HG02973 (cell line): ENCODE results near the gene ADARB2.

Source experiments
- ATAC-seq: cut with Tn5 transposase; IDR thresholded peaks from one replicate; pipeline ENCODE4 v1.9.1; 2021; ENCODE audit warnings: moderate library complexity; ENCODE audit not compliant: unreplicated experiment

The ADARB2 gene

GRCh38 chr10:1378473-1378872, 358.9 kb downstream of the ADARB2 start:
- no peak for ATAC-seq

- no peak for ATAC-seq
These were observed 359.5 kb downstream of the ADARB2 start for GRCh38 chr10:1377740-1378397.

GRCh38 chr10:1377231-1377630, 360.1 kb downstream of the ADARB2 start:
- no peak for ATAC-seq

- no peak for ATAC-seq
These were observed 360.9 kb downstream of the ADARB2 start for GRCh38 chr10:1376384-1376945.

GRCh38 chr10:1375346-1376170, 361.8 kb downstream of the ADARB2 start:
- no peak for ATAC-seq

GRCh38 chr10:1374511-1375345, 362.6 kb downstream of the ADARB2 start:
- ATAC-seq = no peak

GRCh38 chr10:1373287-1373686, 364.0 kb downstream of the ADARB2 start:
- no peak for ATAC-seq

- ATAC-seq = no peak
These were observed 365.1 kb downstream of the ADARB2 start for GRCh38 chr10:1372212-1372611.

- ATAC-seq = no peak
These were observed 367.0 kb downstream of the ADARB2 start for GRCh38 chr10:1370298-1370697.

GRCh38 chr10:1369665-1370064, 367.7 kb downstream of the ADARB2 start:
- ATAC-seq = no peak

- ATAC-seq = no peak
These were observed 368.1 kb downstream of the ADARB2 start for GRCh38 chr10:1369197-1369596.

GRCh38 chr10:1368842-1369171, 368.5 kb downstream of the ADARB2 start:
- peak; percentile 73 for ATAC-seq

GRCh38 chr10:1367938-1368841, 369.1 kb downstream of the ADARB2 start:
- no peak for ATAC-seq

- no peak for ATAC-seq
These were observed 370.4 kb downstream of the ADARB2 start for GRCh38 chr10:1366811-1367425.

- no peak for ATAC-seq
These were observed 371.0 kb downstream of the ADARB2 start for GRCh38 chr10:1366322-1366691.

GRCh38 chr10:1365540-1366321, 371.6 kb downstream of the ADARB2 start:
- no peak for ATAC-seq

- ATAC-seq = no peak
These were observed 373.0 kb downstream of the ADARB2 start for GRCh38 chr10:1364151-1364910.

- ATAC-seq = no peak
These were observed 373.7 kb downstream of the ADARB2 start for GRCh38 chr10:1363446-1364121.
